Measurements from ENCODE around the gene PRDM15.

DNA sequence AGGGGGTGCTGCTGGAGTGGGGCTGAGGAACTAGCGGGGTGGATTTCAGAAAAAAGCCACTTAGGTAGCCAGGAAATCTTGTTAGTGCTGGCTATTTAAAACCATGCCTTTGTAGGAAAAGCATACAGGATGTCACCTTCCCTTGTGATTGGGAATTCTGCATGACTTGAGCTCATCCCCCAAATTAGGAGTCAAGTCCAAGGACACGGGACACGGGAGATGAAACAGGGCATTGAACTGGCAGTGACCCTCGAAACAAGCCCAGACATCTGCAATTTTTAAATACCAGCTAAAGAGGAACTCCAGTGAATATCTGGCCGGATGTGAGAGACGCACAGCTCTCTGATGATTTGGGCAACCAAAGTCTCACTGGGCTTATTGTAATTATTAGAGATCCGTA is 41.9 kb upstream of the PRDM15 start:
- TF ChIP-seq, protein P1, sequence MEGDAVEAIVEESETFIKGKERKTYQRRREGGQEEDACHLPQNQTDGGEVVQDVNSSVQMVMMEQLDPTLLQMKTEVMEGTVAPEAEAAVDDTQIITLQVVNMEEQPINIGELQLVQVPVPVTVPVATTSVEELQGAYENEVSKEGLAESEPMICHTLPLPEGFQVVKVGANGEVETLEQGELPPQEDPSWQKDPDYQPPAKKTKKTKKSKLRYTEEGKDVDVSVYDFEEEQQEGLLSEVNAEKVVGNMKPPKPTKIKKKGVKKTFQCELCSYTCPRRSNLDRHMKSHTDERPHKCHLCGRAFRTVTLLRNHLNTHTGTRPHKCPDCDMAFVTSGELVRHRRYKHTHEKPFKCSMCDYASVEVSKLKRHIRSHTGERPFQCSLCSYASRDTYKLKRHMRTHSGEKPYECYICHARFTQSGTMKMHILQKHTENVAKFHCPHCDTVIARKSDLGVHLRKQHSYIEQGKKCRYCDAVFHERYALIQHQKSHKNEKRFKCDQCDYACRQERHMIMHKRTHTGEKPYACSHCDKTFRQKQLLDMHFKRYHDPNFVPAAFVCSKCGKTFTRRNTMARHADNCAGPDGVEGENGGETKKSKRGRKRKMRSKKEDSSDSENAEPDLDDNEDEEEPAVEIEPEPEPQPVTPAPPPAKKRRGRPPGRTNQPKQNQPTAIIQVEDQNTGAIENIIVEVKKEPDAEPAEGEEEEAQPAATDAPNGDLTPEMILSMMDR (IDR thresholded peaks at IDR 0.05), result no peak
- no peak for TF ChIP-seq EP300 (IDR thresholded peaks at IDR 0.05)
- TF ChIP-seq POLR2A (IDR thresholded peaks at IDR 0.05), result no peak

Measured in tibial nerve (tissue), 4 donors.